OCI-LY7 (cell line): Measurements from ENCODE around the gene CACNB3. TPM values are rescaled to one million over a fixed set of nuclear protein-coding genes. Genes with fewer than 3 reads are reported as not detected.

Experiments
- BruUV-seq: library from RNA; stranded (reverse); fragments of 400-500 nt; replicated peaks from 2 replicates; lab custom pipeline; 2021; lab: Mats Ljungman, UMichigan
- CTCF ChIA-PET: fragments of 300-600 bp; sonication (Branson Sonifier 250); formaldehyde crosslinking; loops from one replicate; lab custom pipeline; 2022; ENCODE audit warnings: antibody characterized with exemption; ENCODE audit not compliant: unreplicated experiment; lab: Charles Lee
- POLR2A ChIA-PET: fragments of 300-600 bp; sonication (Branson Sonifier 250); formaldehyde crosslinking; loops from one replicate; lab custom pipeline; 2022; ENCODE audit warnings: antibody characterized with exemption; lab: Charles Lee
- DNase-seq: peaks from one replicate; pipeline ENCODE4 v3.0.0-alpha.2; 2015; ENCODE audit warnings: low spot score
- H2AFZ ChIP-seq: fragments of 200-600 bp; sonication (generic), shearing (Covaris generic); 2 replicates; pipeline ENCODE4 v1.6.1; 2014; ENCODE audit warnings: mild to moderate bottlenecking, antibody characterized with exemption, low read length, moderate library complexity
- H3K27ac ChIP-seq: fragments of 200-600 bp; sonication (generic); 2 replicates; pipeline ENCODE4 v1.5.1; 2014; ENCODE audit warnings: mixed run types, low read depth, mild to moderate bottlenecking, moderate library complexity, low read length, inconsistent platforms; ENCODE audit not compliant: poor library complexity, severe bottlenecking
- H3K36me3 ChIP-seq: fragments of 200-600 bp; sonication (generic); 2 replicates; pipeline ENCODE4 v1.6.1; 2014; ENCODE audit warnings: mild to moderate bottlenecking, antibody characterized with exemption, low read length, moderate library complexity, mixed read lengths; ENCODE audit not compliant: insufficient read depth
- H3K4me1 ChIP-seq: fragments of 200-600 bp; sonication (generic); 2 replicates; pipeline ENCODE4 v1.5.1; 2014; ENCODE audit warnings: mild to moderate bottlenecking, low read length; ENCODE audit not compliant: insufficient read depth, poor library complexity, severe bottlenecking
- H3K4me2 ChIP-seq: fragments of 200-600 bp; sonication (generic); 2 replicates; pipeline ENCODE4 v1.6.1; 2014; ENCODE audit warnings: mild to moderate bottlenecking, low read length
- H3K4me3 ChIP-seq: fragments of 200-600 bp; sonication (generic); 2 replicates; pipeline ENCODE4 v1.5.1; 2014; ENCODE audit warnings: mild to moderate bottlenecking, low read depth, low read length; ENCODE audit not compliant: poor library complexity, severe bottlenecking
- H3K79me2 ChIP-seq: fragments of 200-600 bp; sonication (generic); 2 replicates; pipeline ENCODE4 v1.6.1; 2016; ENCODE audit warnings: low read depth, mild to moderate bottlenecking, low read length, moderate library complexity, mixed read lengths; ENCODE audit not compliant: insufficient read depth
- H3K9me2 ChIP-seq: fragments of 200-600 bp; sonication (generic); 2 replicates; pipeline ENCODE4 v1.6.1; 2016; ENCODE audit warnings: mild to moderate bottlenecking, low read length, mixed read lengths; ENCODE audit not compliant: insufficient read depth
- H3K9me3 ChIP-seq: fragments of 200-600 bp; sonication (generic); 2 replicates; pipeline ENCODE4 v1.6.1; 2014; ENCODE audit warnings: mild to moderate bottlenecking, mixed run types, low read length, mixed read lengths
- H4K20me1 ChIP-seq: fragments of 200-600 bp; sonication (generic); 2 replicates; pipeline ENCODE4 v1.6.1; 2014; ENCODE audit warnings: mild to moderate bottlenecking, antibody characterized with exemption, low read length, moderate library complexity, mixed read lengths; ENCODE audit not compliant: insufficient read depth
- CTCF ChIP-seq: fragments of 200-600 bp; sonication (generic); conservative IDR thresholded peaks from 2 replicates; pipeline ENCODE4 v1.5.1; 2014; ENCODE audit warnings: mild to moderate bottlenecking, antibody characterized with exemption, low read length, moderate library complexity, mixed read lengths
- EZH2phosphoT487 ChIP-seq: fragments of 200-600 bp; sonication (generic); IDR thresholded peaks from 2 replicates; pipeline ENCODE4 v1.6.1; 2018; ENCODE audit warnings: low read depth, borderline replicate concordance, mild to moderate bottlenecking, mixed run types, antibody characterized with exemption, low read length, moderate library complexity, mixed read lengths
- intact Hi-C: fragments of 100-400 bp; cut with micrococcal nuclease; formaldehyde crosslinking; loops from one replicate; pipeline ENCODE4 v1.10.0; 2022; ENCODE audit not compliant: unreplicated experiment
- total RNA-seq, 2 experiments: library from RNA; depleted of rRNA in 1 of 2; stranded (reverse); fragments of >200 nt in 1 of 2; shearing (Covaris generic) in 1 of 2; gene quantifications; 2 replicates each; pipeline ENCODE4 v1.2.3, GENCODE V29; 2014 to 2022

Gene CACNB3
- total RNA-seq, 2 experiments from 2014 or later: 5.6 to 20.6 TPM

GRCh38 chr12:48828293-48828692, 10.0 kb downstream of the CACNB3 start:
- no peaks in the 10 kb centered on the region for H3K4me1 ChIP-seq
- no peaks in the 10 kb centered on the region for H4K20me1 ChIP-seq
- H3K27ac ChIP-seq: no peak overlapping the region
- no peak overlapping the region for H3K4me2 ChIP-seq
- BruUV-seq: no TSS peak
- no peaks in the 10 kb centered on the region for H3K9me2 ChIP-seq
- TF ChIP-seq CTCF: no peak
- H3K9me3 ChIP-seq: no peaks in the 10 kb centered on the region
- H3K36me3 ChIP-seq: peaks cover 59% of the 10 kb centered on the region
- no peak overlapping the region for H3K4me3 ChIP-seq
- POLR2A ChIA-PET: no interaction called here
- CTCF ChIA-PET: interaction anchor here (1.2 kb wide), 1 partner anchor 13 kb away, joined by 5 read pairs; no protein-coding TSS in a partner anchor
- no peak for DNase-seq
- no peaks in the 10 kb centered on the region for H3K79me2 ChIP-seq
- H2AFZ ChIP-seq: no peak overlapping the region
- intact Hi-C loops: no loop called here

GRCh38 chr12:48828841-48829575, 10.7 kb downstream of the CACNB3 start:
- no peak overlapping the region for H3K27ac ChIP-seq
- H2AFZ ChIP-seq: no peak overlapping the region
- DNase-seq: no peak
- BruUV-seq: no TSS peak
- H3K79me2 ChIP-seq: no peaks in the 10 kb centered on the region
- TF ChIP-seq EZH2phosphoT487 (no peak), CTCF (no peak)
- intact Hi-C loops: no loop called here
- CTCF ChIA-PET: interaction anchor here (1.2 kb wide), 1 partner anchor 14 kb away, joined by 5 read pairs; no protein-coding TSS in a partner anchor
- no peaks in the 10 kb centered on the region for H4K20me1 ChIP-seq
- POLR2A ChIA-PET: no interaction called here
- no peaks in the 10 kb centered on the region for H3K4me1 ChIP-seq
- H3K36me3 ChIP-seq: peaks cover 66% of the 10 kb centered on the region
- no peak overlapping the region for H3K4me3 ChIP-seq
- no peaks in the 10 kb centered on the region for H3K9me3 ChIP-seq
- H3K9me2 ChIP-seq: no peaks in the 10 kb centered on the region
- H3K4me2 ChIP-seq: no peak overlapping the region

DNA sequence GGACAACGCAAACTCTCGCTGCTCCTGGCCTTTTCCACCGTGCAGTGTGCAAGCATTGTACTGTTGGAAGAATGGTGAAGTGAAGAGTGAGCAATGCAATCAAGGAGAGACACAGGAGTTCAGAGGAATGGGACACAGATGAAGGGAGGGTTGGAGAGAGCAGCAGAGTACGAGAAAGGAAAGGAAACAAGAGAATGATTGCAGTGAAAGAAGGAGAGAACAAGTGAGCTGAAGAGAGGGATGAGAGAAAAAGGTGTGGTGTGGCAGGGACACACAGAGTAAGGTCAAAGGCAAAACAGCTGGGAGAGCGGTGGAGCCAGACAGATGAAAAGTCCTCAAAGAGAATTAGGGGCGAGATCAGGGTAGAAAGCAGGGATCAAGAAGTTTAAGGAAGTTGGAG, 13.0 kb downstream of the CACNB3 start:
- no peaks in the 10 kb centered on the region for H3K79me2 ChIP-seq
- H3K4me2 ChIP-seq: no peak overlapping the region
- no peak overlapping the region for H3K27ac ChIP-seq
- H3K9me3 ChIP-seq: no peaks in the 10 kb centered on the region
- H3K9me2 ChIP-seq: no peaks in the 10 kb centered on the region
- intact Hi-C loops: no loop called here
- H3K4me1 ChIP-seq: no peaks in the 10 kb centered on the region
- DNase-seq: no peak
- ChIA-PET CTCF (no interaction called here), POLR2A (interaction anchor here (0.6 to 1.4 kb wide), 3 partner anchors 21 to 78 kb away, joined by 3 to 4 read pairs (median 3); partner anchors contain the start of genes DDX23 and RND1)
- H4K20me1 ChIP-seq: no peaks in the 10 kb centered on the region
- peaks cover 87% of the 10 kb centered on the region for H3K36me3 ChIP-seq
- no TSS peak for BruUV-seq
- H3K4me3 ChIP-seq: no peak overlapping the region
- no peak overlapping the region for H2AFZ ChIP-seq
- TF ChIP-seq EZH2phosphoT487 (no peak), CTCF (no peak)
